AG09309 (cell line): ENCODE measurements around the gene GPATCH2.
"Not testable (repeated sequence)": the region's sequence is repeated elsewhere in the genome, so short reads cannot be mapped to it uniquely, and the experiment has no call there.

Experiments
- DNase-seq: peaks from one replicate; pipeline ENCODE4 v3.0.0-alpha.2; 2010; ENCODE audit warnings: low read depth
- H3K4me3 ChIP-seq: 2 replicates; pipeline ENCODE4 v1.5.1; 2011; ENCODE audit warnings: mild to moderate bottlenecking, low read depth, low read length, moderate library complexity; ENCODE audit not compliant: control insufficient read depth
- TF ChIP-seq, protein P1 (sequence below): IDR thresholded peaks from 2 replicates; pipeline ENCODE4 v1.5.1; 2011; ENCODE audit warnings: mild to moderate bottlenecking, low read depth, low read length, inconsistent platforms; ENCODE audit not compliant: insufficient read depth, control insufficient read depth; ENCODE audit errors: missing control alignments

Gene GPATCH2

DNA sequence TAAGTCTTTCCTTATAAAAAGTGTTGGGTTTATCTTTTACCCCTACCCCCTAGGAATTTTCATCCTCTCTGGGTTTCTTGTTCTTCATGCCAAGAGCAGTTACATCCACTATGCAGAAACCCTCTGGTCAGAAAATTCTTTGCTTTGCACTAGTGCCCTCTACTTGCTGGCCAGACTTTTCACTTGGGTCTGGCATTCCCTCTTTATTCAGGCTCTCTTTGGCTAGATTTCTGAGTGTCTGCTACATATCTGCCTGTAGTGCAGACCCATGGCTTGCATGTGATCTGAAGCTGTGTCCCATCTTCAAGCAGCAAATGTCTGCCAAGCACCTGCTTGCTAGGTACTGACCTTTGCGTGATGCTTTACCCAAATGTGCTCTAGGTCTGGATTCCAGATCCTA, 237.0 kb downstream of the GPATCH2 start:
- no peak overlapping the region for H3K4me3 ChIP-seq
- TF ChIP-seq, protein P1, sequence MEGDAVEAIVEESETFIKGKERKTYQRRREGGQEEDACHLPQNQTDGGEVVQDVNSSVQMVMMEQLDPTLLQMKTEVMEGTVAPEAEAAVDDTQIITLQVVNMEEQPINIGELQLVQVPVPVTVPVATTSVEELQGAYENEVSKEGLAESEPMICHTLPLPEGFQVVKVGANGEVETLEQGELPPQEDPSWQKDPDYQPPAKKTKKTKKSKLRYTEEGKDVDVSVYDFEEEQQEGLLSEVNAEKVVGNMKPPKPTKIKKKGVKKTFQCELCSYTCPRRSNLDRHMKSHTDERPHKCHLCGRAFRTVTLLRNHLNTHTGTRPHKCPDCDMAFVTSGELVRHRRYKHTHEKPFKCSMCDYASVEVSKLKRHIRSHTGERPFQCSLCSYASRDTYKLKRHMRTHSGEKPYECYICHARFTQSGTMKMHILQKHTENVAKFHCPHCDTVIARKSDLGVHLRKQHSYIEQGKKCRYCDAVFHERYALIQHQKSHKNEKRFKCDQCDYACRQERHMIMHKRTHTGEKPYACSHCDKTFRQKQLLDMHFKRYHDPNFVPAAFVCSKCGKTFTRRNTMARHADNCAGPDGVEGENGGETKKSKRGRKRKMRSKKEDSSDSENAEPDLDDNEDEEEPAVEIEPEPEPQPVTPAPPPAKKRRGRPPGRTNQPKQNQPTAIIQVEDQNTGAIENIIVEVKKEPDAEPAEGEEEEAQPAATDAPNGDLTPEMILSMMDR, result no peak
- DNase-seq, result no peak

DNA sequence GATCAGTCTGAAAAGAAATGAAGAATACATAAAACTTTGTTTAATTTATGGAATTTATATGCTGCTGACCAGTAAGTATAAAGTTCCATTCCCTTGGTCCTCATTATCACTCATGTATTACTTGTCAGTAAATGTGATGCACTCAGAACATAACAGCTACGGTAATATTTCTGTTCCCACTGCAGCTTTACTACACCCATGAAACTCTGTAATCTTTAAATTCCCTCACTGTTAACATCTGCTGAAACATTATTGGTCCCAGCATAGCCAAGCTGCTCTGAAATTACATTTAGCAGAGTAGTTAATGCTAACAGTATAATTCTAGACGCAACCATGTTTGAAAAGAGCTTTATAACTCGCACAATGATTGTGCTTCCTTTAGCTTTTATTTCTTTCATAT, 238.4 kb downstream of the GPATCH2 start:
- DNase-seq, result no peak
- no peak overlapping the region for H3K4me3 ChIP-seq
- TF ChIP-seq, protein P1, result no peak

DNA sequence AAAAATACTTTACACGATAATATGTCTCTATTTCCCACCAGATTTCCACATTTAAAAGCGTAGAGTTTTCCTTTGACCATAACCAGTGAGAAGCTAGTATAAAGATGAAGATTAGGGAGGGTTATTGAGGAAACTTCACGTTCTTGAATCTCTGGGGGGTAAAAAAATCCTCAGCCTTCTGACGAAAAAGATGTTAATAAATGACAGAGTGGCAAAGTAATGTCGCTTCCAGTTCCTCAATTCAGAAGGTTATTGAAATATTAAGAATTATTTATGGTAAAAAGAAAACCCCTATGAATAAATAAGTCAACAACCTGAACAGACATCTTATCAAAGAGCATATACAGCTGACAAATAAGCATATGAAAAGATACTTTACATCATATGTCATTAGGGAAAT, 241.0 kb downstream of the GPATCH2 start:
- no peak overlapping the region for H3K4me3 ChIP-seq
- TF ChIP-seq, protein P1, result no peak
- no peak for DNase-seq

DNA sequence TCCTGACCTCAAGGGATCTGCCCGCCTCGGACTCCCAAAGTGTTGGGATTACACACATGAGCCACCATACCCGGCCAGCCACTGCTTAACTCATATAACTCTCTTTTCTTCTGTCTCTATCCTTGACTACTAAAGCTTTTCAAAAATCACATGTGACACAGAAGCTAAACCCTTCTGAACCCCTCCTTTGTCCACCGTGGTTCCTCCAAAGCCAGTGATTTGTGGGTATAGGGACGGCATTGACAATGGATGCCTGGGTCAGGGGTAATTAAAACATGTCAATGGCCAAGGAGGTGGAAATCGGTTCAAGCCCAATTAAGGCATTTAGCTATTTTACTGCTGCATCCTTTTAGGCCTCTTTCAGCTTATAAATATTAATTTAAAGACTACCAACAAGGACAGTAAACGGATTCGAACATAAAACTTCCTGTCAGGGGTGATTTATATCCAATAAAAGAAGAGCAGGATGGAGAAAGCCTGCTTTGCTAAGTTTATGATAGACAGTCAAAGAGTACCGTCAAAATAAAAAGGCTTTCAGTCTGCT, 242.3 kb downstream of the GPATCH2 start:
- no peak for DNase-seq
- no peak overlapping the region for H3K4me3 ChIP-seq
- TF ChIP-seq, protein P1, result no peak

DNA sequence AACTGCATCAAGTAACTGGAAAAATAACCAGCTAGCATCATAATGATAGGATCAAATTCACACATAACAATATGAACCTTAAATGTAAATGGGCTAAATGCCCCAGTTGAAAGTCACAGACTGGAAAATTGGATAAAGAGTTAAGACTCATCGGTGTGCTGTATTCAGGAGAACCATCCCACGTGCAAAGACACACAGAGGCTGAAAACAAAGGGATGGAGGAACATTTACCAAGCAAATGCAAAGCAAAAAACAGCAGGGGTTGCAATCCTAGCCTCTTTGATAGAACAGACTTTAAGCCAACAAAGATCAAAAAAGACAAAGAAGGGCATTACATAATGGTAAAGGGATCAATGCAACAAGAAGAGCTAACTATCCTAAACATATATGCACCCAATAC, 249.1 kb downstream of the GPATCH2 start:
- not testable (repeated sequence) for DNase-seq, H3K4me3 ChIP-seq

DNA sequence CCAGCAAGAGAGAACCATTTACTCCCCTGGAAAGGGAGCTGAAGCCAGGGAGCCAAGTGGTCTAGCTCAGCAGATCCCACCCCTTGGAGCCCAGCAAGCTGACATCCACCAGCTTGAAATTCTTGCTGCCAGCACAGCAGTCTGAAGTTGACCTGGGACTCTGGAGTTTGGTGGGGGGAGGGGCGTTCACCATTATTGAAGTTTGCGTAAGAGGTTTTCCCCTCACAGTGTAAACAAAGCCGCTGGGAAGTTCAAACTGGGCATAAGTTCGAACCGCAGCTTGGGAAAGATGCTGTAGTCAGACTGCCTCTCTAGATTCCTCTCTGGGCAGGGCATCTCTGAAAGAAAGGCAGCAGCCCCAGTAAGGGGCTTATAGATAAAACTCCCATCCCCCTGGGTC, 251.1 kb downstream of the GPATCH2 start:
- not testable (repeated sequence) for DNase-seq, H3K4me3 ChIP-seq

DNA sequence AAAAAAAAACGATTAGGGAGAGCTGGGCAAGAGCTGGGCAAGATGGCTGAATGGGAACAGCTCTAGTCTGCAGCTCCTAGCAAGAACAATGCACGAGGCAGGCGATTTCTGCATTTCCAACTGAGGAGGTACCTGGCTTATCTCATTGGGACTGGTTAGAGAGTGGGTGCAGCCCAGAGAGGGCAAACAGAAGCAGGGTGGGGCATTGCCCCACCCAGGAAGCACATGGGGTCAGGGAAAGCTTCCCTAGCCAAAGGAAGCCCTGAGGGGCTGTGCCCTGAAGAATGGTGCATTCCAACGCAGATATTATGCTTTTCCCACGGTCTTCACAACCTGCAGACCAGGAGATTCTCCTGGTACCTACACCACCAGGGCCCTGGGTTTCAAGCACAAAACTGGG, 251.6 kb downstream of the GPATCH2 start:
- no peak for DNase-seq
- TF ChIP-seq, protein P1, result no peak
- no peak overlapping the region for H3K4me3 ChIP-seq
